H1 (cell line): ENCODE measurements around the gene CRYBB1. TPM values are rescaled to one million over a fixed set of nuclear protein-coding genes. Genes with fewer than 3 reads are reported as not detected.

Experiments used
- CTCF ChIA-PET: fragments of 300-600 bp; sonication (Branson Sonifier 250); formaldehyde crosslinking; loops from one replicate; lab custom pipeline; 2021; ENCODE audit not compliant: partially characterized antibody; lab: Charles Lee
- POLR2A ChIA-PET: fragments of 300-600 bp; sonication (Branson Sonifier 250); formaldehyde crosslinking; loops from one replicate; lab custom pipeline; 2021; ENCODE audit warnings: inconsistent platforms; ENCODE audit not compliant: partially characterized antibody; lab: Charles Lee
- DNase-seq, 2 experiments: peaks; one replicate each; pipeline versions ENCODE4 v3.0.0 to v3.0.0-alpha.2; 2010 to 2022; ENCODE audit warnings: low spot score in 2 of 2, low read depth in 1 of 2, mixed read lengths in 1 of 2
- FAIRE-seq: peaks from 2 replicates; lab custom pipeline; 2011; peaks lifted over from hg19 to GRCh38; lab: Jason Lieb, UNC
- H2AFZ ChIP-seq: 2 replicates; pipeline ENCODE4 v1.8.1; 2012; ENCODE audit warnings: low read length, inconsistent platforms
- H2AK5ac ChIP-seq: 2 replicates; pipeline ENCODE4 v1.6.1; 2013; ENCODE audit warnings: low read depth, low read length
- H2BK120ac ChIP-seq: replicated peaks from 2 replicates; pipeline ENCODE3; 2013; ENCODE audit warnings: low read depth, low read length, inconsistent platforms
- H2BK12ac ChIP-seq: 2 replicates; pipeline ENCODE4 v1.6.1; 2013; ENCODE audit warnings: low read depth, low read length
- H2BK15ac ChIP-seq: 2 replicates; pipeline ENCODE4 v1.6.1; 2013; ENCODE audit warnings: low read length
- H2BK20ac ChIP-seq: 2 replicates; pipeline ENCODE4 v1.6.1; 2013; ENCODE audit warnings: low read length
- H2BK5ac ChIP-seq: 2 replicates; pipeline ENCODE4 v1.6.1; 2013; ENCODE audit warnings: low read depth, low read length
- H3K14ac ChIP-seq: 2 replicates; pipeline ENCODE4 v1.6.1; 2013; ENCODE audit warnings: inconsistent platforms; ENCODE audit not compliant: insufficient read length
- H3K18ac ChIP-seq: 2 replicates; pipeline ENCODE4 v1.6.1; 2013; ENCODE audit warnings: low read length; ENCODE audit errors: extremely low read depth
- H3K23ac ChIP-seq: 2 replicates; pipeline ENCODE4 v1.6.1; 2013; ENCODE audit warnings: inconsistent platforms; ENCODE audit not compliant: insufficient read length
- H3K23me2 ChIP-seq: 2 replicates; pipeline ENCODE4 v1.6.1; 2013; ENCODE audit warnings: low read depth, low read length
- H3K27ac ChIP-seq: 2 replicates; pipeline ENCODE4 v1.6.1; 2011; ENCODE audit warnings: low read depth, low read length, inconsistent platforms
- H3K27me3 ChIP-seq, 4 experiments: replicated peaks in 1 of 4; 1 replicate in 1 of 4; 2 replicates in 3 of 4; pipeline versions ENCODE4 v1.6.1 to v1.8.1; 2011 to 2013; ENCODE audit warnings: low read length in 3 of 4, mild to moderate bottlenecking in 3 of 4, inconsistent platforms in 2 of 4, mixed read lengths in 2 of 4, moderate library complexity in 1 of 4; ENCODE audit not compliant: control insufficient read depth in 3 of 4, insufficient read depth in 3 of 4; ENCODE audit errors: extremely low read depth in 1 of 4
- H3K36me3 ChIP-seq, 4 experiments: 2 replicates each; pipeline versions ENCODE4 v1.6.1 to v1.8.1; 2011 to 2013; ENCODE audit warnings: mild to moderate bottlenecking in 4 of 4, low read length in 3 of 4, moderate library complexity in 2 of 4, control low read depth in 1 of 4, inconsistent platforms in 1 of 4; ENCODE audit not compliant: insufficient read depth in 4 of 4, control insufficient read depth in 2 of 4
- H3K4ac ChIP-seq: replicated peaks from 2 replicates; pipeline ENCODE3; 2013; ENCODE audit warnings: low read length, low read depth, mixed read lengths, inconsistent platforms; ENCODE audit not compliant: insufficient read length
- H3K4me1 ChIP-seq, 4 experiments: replicated peaks in 1 of 4; 1 replicate in 1 of 4; 2 replicates in 3 of 4; pipeline versions ENCODE4 v1.6.1 to v1.8.1; 2011 to 2013; ENCODE audit warnings: low read length in 3 of 4, inconsistent platforms in 2 of 4, mixed read lengths in 1 of 4; ENCODE audit not compliant: insufficient read depth in 4 of 4, control insufficient read depth in 3 of 4
- H3K4me2 ChIP-seq, 2 experiments: 2 replicates each; pipeline versions ENCODE4 v1.6.1 to v1.8.1; 2011 to 2013; ENCODE audit warnings: low read depth in 2 of 2, low read length in 2 of 2, control low read depth in 1 of 2, inconsistent platforms in 1 of 2, mild to moderate bottlenecking in 1 of 2; ENCODE audit not compliant: insufficient read depth in 1 of 2
- H3K4me3 ChIP-seq, 4 experiments: fragments of 200-600, 300-600 bp in 1 of 4; sonication (generic), shearing (Covaris generic), sonication (Bioruptor Twin) in 1 of 4; 2 replicates each; pipeline versions ENCODE4 v1.5.1 to v1.8.1; 2011 to 2016; ENCODE audit warnings: low read length in 4 of 4, low read depth in 3 of 4, control low read depth in 2 of 4, inconsistent platforms in 2 of 4, mild to moderate bottlenecking in 2 of 4, mixed read lengths in 1 of 4, moderate library complexity in 1 of 4; ENCODE audit not compliant: insufficient read depth in 2 of 4; ENCODE audit errors: extremely low read depth in 1 of 4
- H3K56ac ChIP-seq: replicated peaks from 2 replicates; pipeline ENCODE3; 2013; ENCODE audit warnings: low read depth, mild to moderate bottlenecking, mixed read lengths, low read length, inconsistent platforms; ENCODE audit not compliant: insufficient read length
- H3K79me1 ChIP-seq: 2 replicates; pipeline ENCODE4 v1.6.1; 2013; ENCODE audit warnings: low read depth, low read length, control low read depth
- H3K79me2 ChIP-seq, 2 experiments: 2 replicates each; pipeline versions ENCODE4 v1.6.1 to v1.8.1; 2012 to 2013; ENCODE audit warnings: low read length in 2 of 2, mild to moderate bottlenecking in 2 of 2, inconsistent platforms in 1 of 2; ENCODE audit not compliant: insufficient read depth in 2 of 2, control insufficient read depth in 1 of 2
- H3K9ac ChIP-seq, 4 experiments: replicated peaks in 1 of 4; 1 replicate in 1 of 4; 2 replicates in 3 of 4; pipeline versions ENCODE4 v1.6.1 to v1.8.1; 2011 to 2013; ENCODE audit warnings: low read depth in 3 of 4, low read length in 3 of 4, control low read depth in 2 of 4, mild to moderate bottlenecking in 2 of 4, moderate library complexity in 2 of 4, inconsistent platforms in 1 of 4; ENCODE audit errors: extremely low read depth in 1 of 4
- H3K9me3 ChIP-seq, 2 experiments: 2 replicates each; pipeline versions ENCODE4 v1.6.1 to v1.8.1; 2012 to 2013; ENCODE audit warnings: mild to moderate bottlenecking in 2 of 2, moderate library complexity in 2 of 2, control low read depth in 1 of 2, inconsistent platforms in 1 of 2, low read depth in 1 of 2, low read length in 1 of 2, mixed read lengths in 1 of 2; ENCODE audit not compliant: insufficient read depth in 2 of 2
- H4K20me1 ChIP-seq, 2 experiments: replicated peaks in 1 of 2; 2 replicates each; pipeline versions ENCODE3 to v1.8.1; 2011 to 2013; ENCODE audit warnings: inconsistent platforms in 2 of 2, low read length in 2 of 2, mild to moderate bottlenecking in 1 of 2; ENCODE audit not compliant: insufficient read depth in 2 of 2, control insufficient read depth in 1 of 2
- H4K5ac ChIP-seq: 2 replicates; pipeline ENCODE4 v1.6.1; 2013; ENCODE audit warnings: low read length, low read depth, mixed read lengths, inconsistent platforms; ENCODE audit not compliant: insufficient read length
- H4K8ac ChIP-seq: 2 replicates; pipeline ENCODE4 v1.8.0; 2013; ENCODE audit warnings: mild to moderate bottlenecking, moderate library complexity, low read length, inconsistent platforms; ENCODE audit not compliant: insufficient read depth; ENCODE audit errors: extremely low read depth
- H4K91ac ChIP-seq: replicated peaks from 2 replicates; pipeline ENCODE3; 2013; ENCODE audit warnings: low read length, mixed read lengths, inconsistent platforms; ENCODE audit not compliant: insufficient read length
- NRF1 ChIP-seq: IDR thresholded peaks from 2 replicates; pipeline ENCODE4 v1.6.1; 2011; ENCODE audit warnings: mild to moderate bottlenecking, low read depth, low read length, improper control_type of control experiment
- TCF12 ChIP-seq: IDR thresholded peaks from 2 replicates; pipeline ENCODE4 v1.6.1; 2011; ENCODE audit warnings: low read depth, mild to moderate bottlenecking, low read length
- WGBS, 2 experiments: shearing (Covaris generic) in 1 of 2; methylation state at CpG; one replicate each; pipeline versions ENCODE4 v1.1.6 to v1.1.7; 2013 to 2015; ENCODE audit warnings: low lambda C conversion rate in 2 of 2, mixed read lengths in 2 of 2, inconsistent platforms in 1 of 2, low coverage in 1 of 2, missing lambda C conversion rate in 1 of 2; ENCODE audit not compliant: insufficient replicate concordance in 2 of 2, insufficient coverage in 1 of 2, insufficient read length in 1 of 2; ENCODE audit errors: extremely low coverage in 1 of 2, missing lambda C conversion rate in 1 of 2; 5-methylcytosine and 5-hydroxymethylcytosine counted together
- polyA plus RNA-seq, 7 experiments: library from polyadenylated mRNA; depleted of rRNA in 3 of 7; stranded (reverse) in 5 of 7; unstranded in 2 of 7; fragments of >200 nt in 5 of 7; fragments of 200-250 nt in 2 of 7; gene quantifications; 1 replicate in 5 of 7; 2 replicates in 1 of 7; 4 replicates in 1 of 7; pipeline versions ENCODE4 v1.2.1 to v1.2.3, GENCODE V29; 2011 to 2013; ENCODE audit warnings: missing spikeins in 2 of 7, mixed read lengths in 2 of 7
- total RNA-seq: library from RNA; stranded (reverse); fragmentation: NEBNext Ultra II Directional; extraction: Animal tissue kit (Norgen Biotek cat#: 25700); gene quantifications from 2 replicates; pipeline ENCODE4 v1.2.1, GENCODE V29; 2021

CRYBB1 gene
- total and polyA plus RNA-seq, 2 of the 8 experiments (the other 6 are each of a cell fraction or from before 2014, with no cell fraction given), result 1.7 to 6.0 TPM

DNA sequence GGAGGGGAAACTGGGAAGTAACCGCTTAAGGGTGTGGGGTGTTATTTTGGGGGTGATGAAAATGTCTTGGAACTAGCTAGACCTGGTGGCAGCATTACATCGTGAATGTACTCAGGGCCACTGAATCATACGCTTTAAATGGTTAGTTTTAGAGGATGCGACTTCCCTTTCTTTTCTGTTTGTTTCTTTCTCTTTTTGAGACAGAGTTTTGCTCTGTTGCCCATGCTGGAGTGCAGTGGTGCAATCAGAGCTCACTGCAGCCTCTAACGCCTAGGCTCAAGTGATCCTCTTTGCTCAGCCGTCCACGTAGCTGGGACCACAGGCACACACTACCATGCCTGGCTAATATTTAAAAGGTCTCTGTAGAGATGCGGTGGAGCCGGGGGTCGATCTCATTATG, 34.0 kb upstream of the CRYBB1 start:
- H2AFZ ChIP-seq, result no peak overlapping the region
- no peaks in the 10 kb centered on the region for H4K20me1 ChIP-seq
- H2BK20ac ChIP-seq, result no peak overlapping the region
- H2BK120ac ChIP-seq, result no peak overlapping the region
- H4K8ac ChIP-seq, result no peak overlapping the region
- H2BK15ac ChIP-seq, result no peak overlapping the region
- no peak overlapping the region for H3K56ac ChIP-seq
- ChIA-PET CTCF (interaction anchor here (0.8 kb wide), 1 partner anchor 213 kb away, joined by 4 read pairs; no protein-coding TSS in a partner anchor), POLR2A (interaction anchor here (0.8 to 1.9 kb wide), 3 partner anchors 9 to 17 kb away, joined by 3 to 7 read pairs (median 4); no protein-coding TSS in a partner anchor)
- H3K9me3 ChIP-seq, result no peaks in the 10 kb centered on the region
- FAIRE-seq, result no peak
- peaks cover 8 to 25% (median 18%) of the 10 kb centered on the region in 4 experiments for H3K4me1 ChIP-seq
- H3K27ac ChIP-seq, result no peak overlapping the region
- no peak overlapping the region for H3K4ac ChIP-seq
- H3K18ac ChIP-seq, result 0 out of 2 replicates have a peak overlapping the region, but pooled peaks have one; percentile 16
- no peaks in the 10 kb centered on the region for H3K79me1 ChIP-seq
- peak overlapping the region; percentile 36 for H4K91ac ChIP-seq
- 0 out of 2 replicates have a peak overlapping the region, but pooled peaks have one; percentile 19 for H2BK12ac ChIP-seq
- no peak overlapping the region for H2BK5ac ChIP-seq
- H3K23me2 ChIP-seq, result peaks cover under 1% of the 10 kb centered on the region; the same call in 1 of the 2 replicates
- H3K36me3 ChIP-seq, result no peaks in the 10 kb centered on the region; a peak in 1 of 8 replicates
- no peak overlapping the region for H4K5ac ChIP-seq
- no peak overlapping the region for H3K9ac ChIP-seq
- H3K23ac ChIP-seq, result no peak overlapping the region
- H3K4me3 ChIP-seq, result no peak overlapping the region
- H2AK5ac ChIP-seq, result no peak overlapping the region; the same call in 1 of the 2 replicates
- no peaks in the 10 kb centered on the region for H3K79me2 ChIP-seq
- no peak for DNase-seq
- H3K14ac ChIP-seq, result no peak overlapping the region
- 80% methylated on average over 10 of the region's 10 CpGs; no CpG with 5 or more reads in 1 of the 2 experiments for WGBS, 2 experiments
- peaks cover 0 to 4% (median 0%) of the 10 kb centered on the region in 4 experiments; a peak in 1 of 7 replicates for H3K27me3 ChIP-seq
- H3K4me2 ChIP-seq, result no peak overlapping the region
- TF ChIP-seq NRF1 (no peak), TCF12 (no peak)
